Neural cell (in vitro differentiated cells): ENCODE measurements around the gene DCLK3. TPM values are rescaled to one million over a fixed set of nuclear protein-coding genes. Genes with fewer than 3 reads are reported as not detected.

Experiments
- H2AFZ ChIP-seq: fragments of 200-600, 300-800 bp; sonication (generic), shearing (Covaris generic); 2 replicates; pipeline ENCODE4 v1.6.0; 2014; ENCODE audit warnings: low read depth, mild to moderate bottlenecking, antibody characterized with exemption, low read length, moderate library complexity
- H3F3A ChIP-seq: fragments of 200-600 bp; shearing (Covaris generic); 2 replicates; pipeline ENCODE4 v1.6.1; 2016; ENCODE audit warnings: mild to moderate bottlenecking, moderate library complexity, mixed read lengths, antibody characterized with exemption, low read length; ENCODE audit not compliant: insufficient read depth, poor library complexity, severe bottlenecking
- H3K27ac ChIP-seq: fragments of 200-600, 300-800 bp; sonication (generic), shearing (Covaris generic); 2 replicates; pipeline ENCODE4 v1.5.1; 2014; ENCODE audit warnings: mild to moderate bottlenecking, low read length, moderate library complexity
- H3K27me3 ChIP-seq: fragments of 300-800, 200-600 bp; sonication (generic), shearing (Covaris generic); 2 replicates; pipeline ENCODE4 v1.6.0; 2014; ENCODE audit warnings: mild to moderate bottlenecking, low read depth, low read length, moderate library complexity; ENCODE audit not compliant: insufficient read depth
- H3K36me3 ChIP-seq: fragments of 300-800, 200-600 bp; sonication (generic), shearing (Covaris generic); 2 replicates; pipeline ENCODE4 v1.5.1; 2014; ENCODE audit warnings: mild to moderate bottlenecking, antibody characterized with exemption, low read length, moderate library complexity; ENCODE audit not compliant: insufficient read depth
- H3K4me2 ChIP-seq: fragments of 300-800, 200-600 bp; sonication (generic), shearing (Covaris generic); 2 replicates; pipeline ENCODE4 v1.6.0; 2014; ENCODE audit warnings: mild to moderate bottlenecking, low read length
- H3K4me3 ChIP-seq: fragments of 300-800, 200-600 bp; sonication (generic), shearing (Covaris generic); 2 replicates; pipeline ENCODE4 v1.5.1; 2014; ENCODE audit warnings: mild to moderate bottlenecking, low read length, moderate library complexity
- H3K79me2 ChIP-seq: fragments of 200-600 bp; shearing (Covaris generic); replicated peaks from 2 replicates; pipeline ENCODE4 v1.6.0; 2014; ENCODE audit warnings: mild to moderate bottlenecking, low read length, moderate library complexity; ENCODE audit not compliant: insufficient read depth
- H3K9ac ChIP-seq: fragments of 300-800, 200-600 bp; sonication (generic), shearing (Covaris generic); 2 replicates; pipeline ENCODE4 v1.6.1; 2016; ENCODE audit warnings: mild to moderate bottlenecking, low read length, mixed read lengths
- H3K9me2 ChIP-seq: fragments of 200-600 bp; shearing (Covaris generic); 2 replicates; pipeline ENCODE4 v1.6.1; 2016; ENCODE audit warnings: mild to moderate bottlenecking, low read length, mixed read lengths; ENCODE audit not compliant: insufficient read depth
- H3K9me3 ChIP-seq: fragments of 200-600, 300-800 bp; sonication (generic), shearing (Covaris generic); 2 replicates; pipeline ENCODE4 v1.6.1; 2016; ENCODE audit warnings: mild to moderate bottlenecking, mixed run types, low read length, moderate library complexity, mixed read lengths
- H4K20me1 ChIP-seq: fragments of 200-600 bp; shearing (Covaris generic); 2 replicates; pipeline ENCODE4 v1.6.1; 2016; ENCODE audit warnings: mild to moderate bottlenecking, mixed run types; ENCODE audit not compliant: insufficient read depth
- CTCF ChIP-seq: fragments of 450-650 bp; IDR thresholded peaks from 2 replicates; pipeline ENCODE4 v1.5.1; 2014; ENCODE audit warnings: antibody characterized with exemption, mild to moderate bottlenecking, moderate library complexity; ENCODE audit not compliant: poor library complexity, severe bottlenecking
- EP300 ChIP-seq: fragments of 450-650 bp; conservative IDR thresholded peaks from 2 replicates; pipeline ENCODE4 v1.6.1; 2014; ENCODE audit warnings: antibody characterized with exemption, mild to moderate bottlenecking, moderate library complexity; ENCODE audit not compliant: poor library complexity, severe bottlenecking
- EZH2 ChIP-seq: fragments of 200-600, 300-800 bp; shearing (Covaris generic), sonication (generic); IDR thresholded peaks from 2 replicates; pipeline ENCODE4 v1.6.1; 2014; ENCODE audit warnings: antibody characterized with exemption, low read length, borderline replicate concordance, mild to moderate bottlenecking; ENCODE audit not compliant: insufficient read depth, poor library complexity, severe bottlenecking
- MXI1 ChIP-seq: fragments of 450-650 bp; conservative IDR thresholded peaks from 2 replicates; pipeline ENCODE4 v1.6.1; 2014; ENCODE audit warnings: antibody characterized with exemption, mild to moderate bottlenecking; ENCODE audit not compliant: poor library complexity, severe bottlenecking
- POLR2AphosphoS5 ChIP-seq: IDR thresholded peaks from 2 replicates; pipeline ENCODE4 v1.6.1; 2012
- RAD21 ChIP-seq: fragments of 450-650 bp; conservative IDR thresholded peaks from 2 replicates; pipeline ENCODE4 v1.6.1; 2014; ENCODE audit warnings: antibody characterized with exemption, mild to moderate bottlenecking, moderate library complexity
- REST ChIP-seq: IDR thresholded peaks from 2 replicates; pipeline ENCODE4 v1.6.1; 2012; ENCODE audit warnings: borderline replicate concordance
- SMC3 ChIP-seq: fragments of 450-650 bp; conservative IDR thresholded peaks from 2 replicates; pipeline ENCODE4 v1.6.1; 2014; ENCODE audit warnings: antibody characterized with exemption, mild to moderate bottlenecking, moderate library complexity; ENCODE audit not compliant: poor library complexity
- TAF1 ChIP-seq: IDR thresholded peaks from 2 replicates; pipeline ENCODE4 v1.6.1; 2012; ENCODE audit warnings: low read depth
- polyA plus RNA-seq: library from polyadenylated mRNA; depleted of rRNA; stranded (reverse); fragments of >200 nt; gene quantifications from 2 replicates; pipeline ENCODE4 v1.2.3, GENCODE V29; 2014

DCLK3 gene
- polyA plus RNA-seq, 1 donor from 2014 or later: 1.5 TPM

GRCh38 chr3:36751326-36751725, 13.0 kb downstream of the DCLK3 start:
- H3K79me2 ChIP-seq: no peaks in the 10 kb centered on the region

GRCh38 chr3:36750737-36751136, 13.6 kb downstream of the DCLK3 start:
- Histone ChIP-seq H3K36me3 (no peaks in the 10 kb centered on the region), H3K9me2 (no peaks in the 10 kb centered on the region), H2AFZ (no peak overlapping the region), H3K9ac (no peak overlapping the region), H3F3A (no peaks in the 10 kb centered on the region), H3K9me3 (no peaks in the 10 kb centered on the region), H3K4me2 (no peak overlapping the region), H3K27ac (no peak overlapping the region), H3K79me2 (no peaks in the 10 kb centered on the region), H3K4me3 (no peak overlapping the region), H4K20me1 (no peaks in the 10 kb centered on the region), H3K27me3 (no peaks in the 10 kb centered on the region)
- no peak for TF ChIP-seq RAD21
- no peak for TF ChIP-seq CTCF

More at GRCh38 chr3:36751326-36751725, 13.0 kb downstream of the DCLK3 start:
- H3K4me3 ChIP-seq: no peak overlapping the region
- no peak overlapping the region for H3K27ac ChIP-seq
- no peaks in the 10 kb centered on the region for H4K20me1 ChIP-seq
- H3K27me3 ChIP-seq: no peaks in the 10 kb centered on the region
- H3K9me3 ChIP-seq: no peaks in the 10 kb centered on the region
- no peak overlapping the region for H3K4me2 ChIP-seq
- no peaks in the 10 kb centered on the region for H3K36me3 ChIP-seq
- no peak overlapping the region for H2AFZ ChIP-seq
- H3F3A ChIP-seq: no peaks in the 10 kb centered on the region
- no peak for TF ChIP-seq RAD21
- no peak for TF ChIP-seq EZH2
- TF ChIP-seq POLR2AphosphoS5: no peak
- TF ChIP-seq TAF1: no peak
- no peak for TF ChIP-seq SMC3
- TF ChIP-seq EP300: no peak
- TF ChIP-seq REST: no peak
- no peak for TF ChIP-seq MXI1
- TF ChIP-seq CTCF: no peak
- H3K9me2 ChIP-seq: no peaks in the 10 kb centered on the region
- no peak overlapping the region for H3K9ac ChIP-seq
